HepG2 (cell line): ENCODE results near the gene LDLRAP1. TPM values are rescaled to one million over a fixed set of nuclear protein-coding genes. Genes with fewer than 3 reads are reported as not detected.

ENCODE experiments used
- ELF1 ChIP-seq: sonication (generic); formaldehyde crosslinking; IDR thresholded peaks from 2 replicates; pipeline ENCODE4 v1.4.0; 2020; ENCODE audit warnings: missing genetic modification reagents
- FOXK2 ChIP-seq: fragments of 450-650 bp; IDR thresholded peaks from 2 replicates; pipeline ENCODE4 v1.6.1; 2016
- GABPA ChIP-seq, 2 experiments: IDR thresholded peaks; 2 replicates each; pipeline ENCODE4 v1.6.1; 2011 to 2016; ENCODE audit warnings: low read depth in 2 of 2, low read length in 1 of 2, missing biosample characterization in 1 of 2, missing genetic modification characterization in 1 of 2
- KLF13 ChIP-seq: sonication (generic); formaldehyde crosslinking; IDR thresholded peaks from 2 replicates; pipeline ENCODE4 v1.4.0; 2020; ENCODE audit warnings: mild to moderate bottlenecking, missing genetic modification reagents
- SP1 ChIP-seq, 2 experiments: fragments of 450-650 bp in 1 of 2; sonication (generic) in 1 of 2; formaldehyde crosslinking in 1 of 2; IDR thresholded peaks; 2 replicates each; pipeline versions ENCODE4 v1.4.0 to v1.6.1; 2016 to 2020; ENCODE audit warnings: missing genetic modification reagents in 1 of 2
- TBX2 ChIP-seq: sonication (generic); formaldehyde crosslinking; IDR thresholded peaks from 2 replicates; pipeline ENCODE4 v1.5.0; 2020; ENCODE audit warnings: missing genetic modification reagents, mild to moderate bottlenecking, borderline replicate concordance
- TBX3 ChIP-seq: fragments of 450-650 bp; IDR thresholded peaks from 2 replicates; pipeline ENCODE4 v1.6.1; 2017; ENCODE audit warnings: antibody characterized with exemption, mild to moderate bottlenecking, inconsistent platforms, borderline replicate concordance
- ZKSCAN5 ChIP-seq: sonication (generic); formaldehyde crosslinking; IDR thresholded peaks from 2 replicates; pipeline ENCODE4 v1.5.1; 2020; ENCODE audit warnings: mild to moderate bottlenecking, missing genetic modification reagents
- polyA plus RNA-seq, 8 experiments: library from polyadenylated mRNA; depleted of rRNA in 3 of 8; stranded (reverse) in 7 of 8; unstranded in 1 of 8; fragments of >200 nt; fragmentation: Illumina TruSeq in 4 of 8; extraction: Trizol in 4 of 8; gene quantifications; 2 replicates each; pipeline versions ENCODE4 v1.2.1 to v1.2.3, GENCODE V29; 2011 to 2016; ENCODE audit warnings: low read depth in 4 of 8, missing spikeins in 1 of 8, mixed read lengths in 1 of 8; ENCODE audit not compliant: insufficient read depth in 1 of 8
- total RNA-seq, 5 experiments: library from RNA; depleted of rRNA; stranded (reverse); fragments of >200 nt; fragmentation: Illumina TruSeq; extraction: Trizol; gene quantifications; 2 replicates each; pipeline ENCODE4 v1.2.3, GENCODE V29; 2016; ENCODE audit warnings: low read depth in 1 of 5
- TF ChIP-seq, protein P1 (sequence below): sonication (generic); formaldehyde crosslinking; IDR thresholded peaks from 2 replicates; pipeline ENCODE4 v1.4.0; 2020; ENCODE audit warnings: missing genetic modification reagents, borderline replicate concordance
- TF ChIP-seq, protein P2 (sequence below): sonication (generic); formaldehyde crosslinking; IDR thresholded peaks from 2 replicates; pipeline ENCODE4 v1.5.0; 2020; ENCODE audit warnings: mild to moderate bottlenecking, missing genetic modification reagents, borderline replicate concordance
- TF ChIP-seq, protein P3 (sequence below): sonication (generic); formaldehyde crosslinking; IDR thresholded peaks from 2 replicates; pipeline ENCODE4 v1.5.0; 2020; ENCODE audit warnings: mild to moderate bottlenecking, missing genetic modification reagents, borderline replicate concordance
- TF ChIP-seq, protein P4 (sequence below): sonication (generic); formaldehyde crosslinking; IDR thresholded peaks from 2 replicates; pipeline ENCODE4 v1.9.0; 2022; ENCODE audit warnings: missing genetic modification reagents, mild to moderate bottlenecking, borderline replicate concordance

Gene LDLRAP1
- total and polyA plus RNA-seq, 2 of the 13 experiments (the other 11 are each of a cell fraction or from before 2014, with no cell fraction given) = 7.2 to 12.1 TPM

DNA sequence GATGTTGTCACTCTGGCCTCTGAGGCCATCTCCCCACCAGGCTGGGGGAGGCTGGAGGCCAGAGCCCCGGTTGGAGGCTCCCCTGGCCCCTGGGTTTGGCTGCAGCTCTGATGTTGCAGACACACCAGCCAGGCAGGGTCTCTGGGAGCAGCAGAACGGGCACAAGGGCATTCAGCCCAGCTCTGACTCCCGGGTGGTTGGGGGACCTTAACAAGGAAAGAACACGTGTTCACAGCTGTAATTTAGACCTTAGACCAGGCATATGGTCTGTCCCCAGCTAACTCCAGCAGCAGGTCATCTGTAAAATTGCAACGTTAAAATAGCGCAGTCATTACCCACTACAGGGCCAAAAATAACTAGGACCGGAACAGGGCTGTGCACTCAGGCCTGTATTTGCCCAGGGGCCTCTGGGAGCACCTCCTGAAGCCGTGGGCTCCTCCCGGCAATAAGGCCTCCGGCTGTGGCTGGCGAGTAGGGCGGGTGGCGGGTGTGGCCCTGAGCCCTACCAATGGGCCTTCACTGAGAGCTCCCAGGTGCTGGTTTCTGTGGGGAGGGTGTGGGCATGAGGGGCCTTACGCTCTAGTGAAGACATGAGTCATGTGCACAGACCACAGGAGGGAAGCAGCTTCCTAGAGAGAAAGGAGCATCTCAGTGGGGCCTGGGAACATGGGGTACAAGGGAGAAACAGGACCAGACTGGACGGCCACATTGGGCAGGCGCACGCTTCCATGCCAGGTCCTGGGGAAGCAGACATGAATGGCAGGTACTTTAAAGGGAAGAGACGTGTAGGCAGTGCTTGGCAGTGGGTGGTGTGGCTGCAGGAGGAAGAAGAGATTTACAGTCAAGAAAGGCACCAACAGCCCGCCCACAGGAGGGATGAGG lies 6.1 kb downstream of the LDLRAP1 start (continued):
- TF ChIP-seq, protein P1, sequence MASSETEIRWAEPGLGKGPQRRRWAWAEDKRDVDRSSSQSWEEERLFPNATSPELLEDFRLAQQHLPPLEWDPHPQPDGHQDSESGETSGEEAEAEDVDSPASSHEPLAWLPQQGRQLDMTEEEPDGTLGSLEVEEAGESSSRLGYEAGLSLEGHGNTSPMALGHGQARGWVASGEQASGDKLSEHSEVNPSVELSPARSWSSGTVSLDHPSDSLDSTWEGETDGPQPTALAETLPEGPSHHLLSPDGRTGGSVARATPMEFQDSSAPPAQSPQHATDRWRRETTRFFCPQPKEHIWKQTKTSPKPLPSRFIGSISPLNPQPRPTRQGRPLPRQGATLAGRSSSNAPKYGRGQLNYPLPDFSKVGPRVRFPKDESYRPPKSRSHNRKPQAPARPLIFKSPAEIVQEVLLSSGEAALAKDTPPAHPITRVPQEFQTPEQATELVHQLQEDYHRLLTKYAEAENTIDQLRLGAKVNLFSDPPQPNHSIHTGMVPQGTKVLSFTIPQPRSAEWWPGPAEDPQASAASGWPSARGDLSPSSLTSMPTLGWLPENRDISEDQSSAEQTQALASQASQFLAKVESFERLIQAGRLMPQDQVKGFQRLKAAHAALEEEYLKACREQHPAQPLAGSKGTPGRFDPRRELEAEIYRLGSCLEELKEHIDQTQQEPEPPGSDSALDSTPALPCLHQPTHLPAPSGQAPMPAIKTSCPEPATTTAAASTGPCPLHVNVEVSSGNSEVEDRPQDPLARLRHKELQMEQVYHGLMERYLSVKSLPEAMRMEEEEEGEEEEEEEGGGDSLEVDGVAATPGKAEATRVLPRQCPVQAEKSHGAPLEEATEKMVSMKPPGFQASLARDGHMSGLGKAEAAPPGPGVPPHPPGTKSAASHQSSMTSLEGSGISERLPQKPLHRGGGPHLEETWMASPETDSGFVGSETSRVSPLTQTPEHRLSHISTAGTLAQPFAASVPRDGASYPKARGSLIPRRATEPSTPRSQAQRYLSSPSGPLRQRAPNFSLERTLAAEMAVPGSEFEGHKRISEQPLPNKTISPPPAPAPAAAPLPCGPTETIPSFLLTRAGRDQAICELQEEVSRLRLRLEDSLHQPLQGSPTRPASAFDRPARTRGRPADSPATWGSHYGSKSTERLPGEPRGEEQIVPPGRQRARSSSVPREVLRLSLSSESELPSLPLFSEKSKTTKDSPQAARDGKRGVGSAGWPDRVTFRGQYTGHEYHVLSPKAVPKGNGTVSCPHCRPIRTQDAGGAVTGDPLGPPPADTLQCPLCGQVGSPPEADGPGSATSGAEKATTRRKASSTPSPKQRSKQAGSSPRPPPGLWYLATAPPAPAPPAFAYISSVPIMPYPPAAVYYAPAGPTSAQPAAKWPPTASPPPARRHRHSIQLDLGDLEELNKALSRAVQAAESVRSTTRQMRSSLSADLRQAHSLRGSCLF = no peak
- TF ChIP-seq TBX2 (CRISPR knock-in tag) (peak; percentile 44; the same call in 1 of the 2 replicates), TBX3 (no peak), GABPA (IDR thresholded peaks at IDR 0.05; ENCODE audit: low read depth, low read length) (no peak), GABPA (CRISPR knock-in tag; IDR thresholded peaks at IDR 0.05; ENCODE audit: low read depth) (peak; percentile 24; the same call in 1 of the 2 replicates), SP1 (IDR thresholded peaks at IDR 0.05) (no peak), SP1 (CRISPR knock-in tag; IDR thresholded peaks at IDR 0.05) (no peak), KLF13 (CRISPR knock-in tag) (no peak), FOXK2 (no peak), ELF1 (CRISPR knock-in tag) (no peak), ZKSCAN5 (CRISPR knock-in tag) (no peak)
- TF ChIP-seq, protein P2, sequence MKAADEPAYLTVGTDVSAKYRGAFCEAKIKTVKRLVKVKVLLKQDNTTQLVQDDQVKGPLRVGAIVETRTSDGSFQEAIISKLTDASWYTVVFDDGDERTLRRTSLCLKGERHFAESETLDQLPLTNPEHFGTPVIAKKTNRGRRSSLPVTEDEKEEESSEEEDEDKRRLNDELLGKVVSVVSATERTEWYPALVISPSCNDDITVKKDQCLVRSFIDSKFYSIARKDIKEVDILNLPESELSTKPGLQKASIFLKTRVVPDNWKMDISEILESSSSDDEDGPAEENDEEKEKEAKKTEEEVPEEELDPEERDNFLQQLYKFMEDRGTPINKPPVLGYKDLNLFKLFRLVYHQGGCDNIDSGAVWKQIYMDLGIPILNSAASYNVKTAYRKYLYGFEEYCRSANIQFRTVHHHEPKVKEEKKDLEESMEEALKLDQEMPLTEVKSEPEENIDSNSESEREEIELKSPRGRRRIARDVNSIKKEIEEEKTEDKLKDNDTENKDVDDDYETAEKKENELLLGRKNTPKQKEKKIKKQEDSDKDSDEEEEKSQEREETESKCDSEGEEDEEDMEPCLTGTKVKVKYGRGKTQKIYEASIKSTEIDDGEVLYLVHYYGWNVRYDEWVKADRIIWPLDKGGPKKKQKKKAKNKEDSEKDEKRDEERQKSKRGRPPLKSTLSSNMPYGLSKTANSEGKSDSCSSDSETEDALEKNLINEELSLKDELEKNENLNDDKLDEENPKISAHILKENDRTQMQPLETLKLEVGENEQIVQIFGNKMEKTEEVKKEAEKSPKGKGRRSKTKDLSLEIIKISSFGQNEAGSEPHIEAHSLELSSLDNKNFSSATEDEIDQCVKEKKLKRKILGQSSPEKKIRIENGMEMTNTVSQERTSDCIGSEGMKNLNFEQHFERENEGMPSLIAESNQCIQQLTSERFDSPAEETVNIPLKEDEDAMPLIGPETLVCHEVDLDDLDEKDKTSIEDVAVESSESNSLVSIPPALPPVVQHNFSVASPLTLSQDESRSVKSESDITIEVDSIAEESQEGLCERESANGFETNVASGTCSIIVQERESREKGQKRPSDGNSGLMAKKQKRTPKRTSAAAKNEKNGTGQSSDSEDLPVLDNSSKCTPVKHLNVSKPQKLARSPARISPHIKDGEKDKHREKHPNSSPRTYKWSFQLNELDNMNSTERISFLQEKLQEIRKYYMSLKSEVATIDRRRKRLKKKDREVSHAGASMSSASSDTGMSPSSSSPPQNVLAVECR (CRISPR knock-in tag) = no peak
- TF ChIP-seq, protein P3, sequence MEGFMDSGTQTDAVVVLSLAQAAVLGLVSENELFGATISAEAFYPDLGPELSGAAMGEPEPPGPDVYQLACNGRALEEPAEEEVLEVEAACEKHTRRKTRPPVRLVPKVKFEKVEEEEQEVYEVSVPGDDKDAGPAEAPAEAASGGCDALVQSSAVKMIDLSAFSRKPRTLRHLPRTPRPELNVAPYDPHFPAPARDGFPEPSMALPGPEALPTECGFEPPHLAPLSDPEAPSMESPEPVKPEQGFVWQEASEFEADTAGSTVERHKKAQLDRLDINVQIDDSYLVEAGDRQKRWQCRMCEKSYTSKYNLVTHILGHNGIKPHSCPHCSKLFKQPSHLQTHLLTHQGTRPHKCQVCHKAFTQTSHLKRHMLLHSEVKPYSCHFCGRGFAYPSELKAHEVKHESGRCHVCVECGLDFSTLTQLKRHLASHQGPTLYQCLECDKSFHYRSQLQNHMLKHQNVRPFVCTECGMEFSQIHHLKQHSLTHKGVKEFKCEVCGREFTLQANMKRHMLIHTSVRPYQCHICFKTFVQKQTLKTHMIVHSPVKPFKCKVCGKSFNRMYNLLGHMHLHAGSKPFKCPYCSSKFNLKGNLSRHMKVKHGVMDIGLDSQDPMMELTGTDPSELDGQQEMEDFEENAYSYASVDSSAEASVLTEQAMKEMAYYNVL (CRISPR knock-in tag) = no peak
- TF ChIP-seq, protein P4, sequence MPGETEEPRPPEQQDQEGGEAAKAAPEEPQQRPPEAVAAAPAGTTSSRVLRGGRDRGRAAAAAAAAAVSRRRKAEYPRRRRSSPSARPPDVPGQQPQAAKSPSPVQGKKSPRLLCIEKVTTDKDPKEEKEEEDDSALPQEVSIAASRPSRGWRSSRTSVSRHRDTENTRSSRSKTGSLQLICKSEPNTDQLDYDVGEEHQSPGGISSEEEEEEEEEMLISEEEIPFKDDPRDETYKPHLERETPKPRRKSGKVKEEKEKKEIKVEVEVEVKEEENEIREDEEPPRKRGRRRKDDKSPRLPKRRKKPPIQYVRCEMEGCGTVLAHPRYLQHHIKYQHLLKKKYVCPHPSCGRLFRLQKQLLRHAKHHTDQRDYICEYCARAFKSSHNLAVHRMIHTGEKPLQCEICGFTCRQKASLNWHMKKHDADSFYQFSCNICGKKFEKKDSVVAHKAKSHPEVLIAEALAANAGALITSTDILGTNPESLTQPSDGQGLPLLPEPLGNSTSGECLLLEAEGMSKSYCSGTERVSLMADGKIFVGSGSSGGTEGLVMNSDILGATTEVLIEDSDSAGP (CRISPR knock-in tag) = no peak
